Astrocyte of the spinal cord (primary cell): ENCODE data around the gene TMEM8B.

Source experiments
- DNase-seq: peaks from one replicate; pipeline ENCODE4 v3.0.0; 2011; ENCODE audit warnings: low read depth, low spot score
- H3K4me3 ChIP-seq: 2 replicates; pipeline ENCODE4 v1.5.1; 2011; ENCODE audit warnings: low read depth, mild to moderate bottlenecking, low read length, moderate library complexity
- in situ Hi-C: cut with HindIII; loops from 2 replicates; pipeline ENCODE4 v1.10.0; 2017; ENCODE audit warnings: low sequenced_read_pairs
- TF ChIP-seq, protein P1 (sequence below): IDR thresholded peaks from 2 replicates; pipeline ENCODE4 v1.5.1; 2012; ENCODE audit warnings: low read depth, mild to moderate bottlenecking, low read length, inconsistent platforms

The TMEM8B gene

DNA sequence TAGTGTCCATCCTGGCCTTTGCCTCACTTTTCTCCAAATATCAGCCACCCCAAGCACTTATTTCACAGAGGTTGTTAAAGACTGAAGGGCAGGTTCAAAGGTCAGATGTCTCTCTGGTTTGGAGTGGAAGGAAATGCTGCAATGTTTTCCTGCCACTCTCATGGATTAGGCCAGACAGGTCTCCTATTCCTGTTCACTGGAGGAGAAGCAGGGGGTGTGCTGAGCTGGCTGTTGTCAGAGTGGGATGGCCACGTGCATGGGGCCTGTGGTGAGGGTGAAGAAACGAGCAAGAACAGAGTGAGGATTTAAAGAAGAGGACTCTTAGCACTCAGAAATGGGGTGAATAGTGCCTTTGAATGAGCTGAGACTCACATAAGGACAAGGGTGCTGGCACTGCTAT is 6.7 kb downstream of the TMEM8B start:
- in situ Hi-C loops: no loop called here
- no peak for DNase-seq
- H3K4me3 ChIP-seq: no peak overlapping the region

DNA sequence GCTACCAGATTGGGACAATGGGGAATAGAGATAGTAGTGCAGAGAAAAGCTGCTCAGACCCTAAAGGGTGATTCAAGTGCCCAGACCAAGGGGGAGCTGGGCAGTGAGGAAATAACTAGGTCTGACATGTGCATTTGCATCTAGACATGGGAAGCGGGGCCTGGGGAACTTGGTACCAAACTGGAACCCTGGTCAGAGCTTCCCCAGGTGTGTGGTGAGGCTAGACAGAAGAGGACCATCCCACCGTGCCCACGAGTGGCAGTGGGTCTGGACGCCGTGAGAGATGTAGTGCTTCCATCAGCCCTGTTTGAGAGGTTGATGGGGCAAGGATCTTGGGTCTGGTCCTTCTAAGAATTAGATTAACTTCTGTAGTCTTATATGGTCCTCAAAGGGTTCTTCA is 7.6 kb downstream of the TMEM8B start:
- H3K4me3 ChIP-seq: no peak overlapping the region
- no peak for DNase-seq
- in situ Hi-C loops: no loop called here
- TF ChIP-seq, protein P1, sequence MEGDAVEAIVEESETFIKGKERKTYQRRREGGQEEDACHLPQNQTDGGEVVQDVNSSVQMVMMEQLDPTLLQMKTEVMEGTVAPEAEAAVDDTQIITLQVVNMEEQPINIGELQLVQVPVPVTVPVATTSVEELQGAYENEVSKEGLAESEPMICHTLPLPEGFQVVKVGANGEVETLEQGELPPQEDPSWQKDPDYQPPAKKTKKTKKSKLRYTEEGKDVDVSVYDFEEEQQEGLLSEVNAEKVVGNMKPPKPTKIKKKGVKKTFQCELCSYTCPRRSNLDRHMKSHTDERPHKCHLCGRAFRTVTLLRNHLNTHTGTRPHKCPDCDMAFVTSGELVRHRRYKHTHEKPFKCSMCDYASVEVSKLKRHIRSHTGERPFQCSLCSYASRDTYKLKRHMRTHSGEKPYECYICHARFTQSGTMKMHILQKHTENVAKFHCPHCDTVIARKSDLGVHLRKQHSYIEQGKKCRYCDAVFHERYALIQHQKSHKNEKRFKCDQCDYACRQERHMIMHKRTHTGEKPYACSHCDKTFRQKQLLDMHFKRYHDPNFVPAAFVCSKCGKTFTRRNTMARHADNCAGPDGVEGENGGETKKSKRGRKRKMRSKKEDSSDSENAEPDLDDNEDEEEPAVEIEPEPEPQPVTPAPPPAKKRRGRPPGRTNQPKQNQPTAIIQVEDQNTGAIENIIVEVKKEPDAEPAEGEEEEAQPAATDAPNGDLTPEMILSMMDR: no peak

More for the DNA sequence above, 6.7 kb downstream of the TMEM8B start:
- TF ChIP-seq, protein P1: no peak

DNA sequence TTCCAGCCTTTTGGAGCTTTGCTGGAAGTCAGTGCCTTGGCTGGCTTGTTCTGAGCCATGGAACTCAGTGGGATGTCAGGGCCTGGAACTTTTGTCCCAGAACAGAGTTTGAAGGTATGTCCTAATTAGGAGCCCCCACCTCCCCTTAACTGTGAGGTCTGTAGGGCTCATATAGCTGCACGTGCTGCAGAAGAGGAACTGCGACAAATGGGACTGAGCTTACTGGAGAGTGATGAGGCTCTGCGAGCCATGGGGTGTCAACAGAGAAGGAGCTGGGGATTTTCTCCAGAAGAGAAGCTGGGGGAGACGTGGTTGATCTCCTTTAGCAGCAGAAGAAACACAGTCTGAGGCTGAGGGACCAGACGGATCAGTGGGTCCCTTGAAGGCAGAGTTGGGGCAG is 10.9 kb downstream of the TMEM8B start:
- DNase-seq: no peak
- in situ Hi-C loops: no loop called here
- TF ChIP-seq, protein P1: no peak

GRCh38 chr9:35840881-35841644 is 12.0 kb downstream of the TMEM8B start:
- no peak for DNase-seq
- in situ Hi-C loops: no loop called here
- no peak overlapping the region for H3K4me3 ChIP-seq
- TF ChIP-seq, protein P1: no peak

More for the DNA sequence above, 10.9 kb downstream of the TMEM8B start:
- H3K4me3 ChIP-seq: no peak overlapping the region

DNA sequence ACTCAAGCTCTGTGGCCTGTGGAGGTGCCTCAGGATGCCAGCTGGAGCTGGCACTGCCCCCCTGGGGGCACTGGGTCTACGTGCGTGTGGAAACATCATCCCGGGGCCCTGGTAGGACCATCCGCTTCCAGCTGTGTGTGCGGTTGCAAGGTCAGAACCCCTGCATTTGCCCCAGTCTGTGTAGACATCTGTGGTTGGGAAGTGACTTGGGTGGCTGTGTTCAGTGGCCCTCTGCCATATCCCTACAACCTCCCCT is 12.5 kb downstream of the TMEM8B start:
- no peak overlapping the region for H3K4me3 ChIP-seq
- in situ Hi-C loops: no loop called here
- no peak for DNase-seq
- TF ChIP-seq, protein P1: no peak

GRCh38 chr9:35842020-35842745 is 13.2 kb downstream of the TMEM8B start:
- TF ChIP-seq, protein P1: no peak
- no peak overlapping the region for H3K4me3 ChIP-seq
- DNase-seq: no peak
- in situ Hi-C loops: no loop called here
